ENCODE measurements around the gene CHRNA1. TPM values are rescaled to one million over a fixed set of nuclear protein-coding genes. Genes with fewer than 3 reads are reported as not detected.

Gene CHRNA1
- total and polyA plus RNA-seq, 9 of the 15 experiments (the other 6 are each of a cell fraction or from before 2014, with no cell fraction given) = not detected

DNA sequence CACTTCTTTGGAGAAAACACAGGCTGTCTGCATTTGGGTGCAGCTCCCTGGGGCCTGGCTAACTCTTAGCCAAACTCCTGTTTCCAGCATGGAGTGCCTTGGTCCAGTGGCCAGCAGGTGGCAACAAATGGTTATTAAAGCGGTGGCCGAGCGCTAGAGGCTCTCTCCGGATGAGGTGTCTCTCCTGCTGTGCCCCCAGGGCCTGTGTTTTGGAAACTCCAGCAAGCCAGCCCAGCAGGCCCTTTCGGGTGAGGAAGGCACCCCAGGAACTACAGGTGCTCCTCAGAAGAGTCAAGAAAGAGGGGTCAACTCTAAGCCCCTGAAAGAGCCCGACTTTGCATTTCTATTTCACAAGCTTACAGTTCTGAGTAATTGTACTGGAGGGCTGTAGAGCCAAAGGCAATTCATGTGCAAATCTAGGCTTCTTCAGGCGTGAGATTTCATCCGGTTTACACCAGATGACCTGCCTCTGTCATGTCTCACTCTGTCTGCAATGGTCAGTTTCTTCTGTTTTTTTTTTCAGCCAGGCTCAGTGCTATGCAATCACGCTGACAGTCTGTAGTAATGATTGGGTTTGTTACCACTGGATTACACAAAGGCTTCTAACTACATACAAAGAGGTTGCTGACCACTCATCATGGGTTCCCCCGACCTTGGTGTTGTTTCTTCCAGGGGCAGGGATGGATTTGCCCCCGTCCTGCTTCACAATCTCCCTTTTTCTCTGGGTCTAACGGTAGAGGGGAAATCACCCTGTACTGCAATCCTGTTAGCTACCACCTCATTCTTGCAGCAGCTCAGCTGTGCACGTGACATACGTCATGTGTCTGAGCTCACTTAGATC lies 7.6 kb upstream of the CHRNA1 start (continued):
- TF ChIP-seq, protein P1, sequence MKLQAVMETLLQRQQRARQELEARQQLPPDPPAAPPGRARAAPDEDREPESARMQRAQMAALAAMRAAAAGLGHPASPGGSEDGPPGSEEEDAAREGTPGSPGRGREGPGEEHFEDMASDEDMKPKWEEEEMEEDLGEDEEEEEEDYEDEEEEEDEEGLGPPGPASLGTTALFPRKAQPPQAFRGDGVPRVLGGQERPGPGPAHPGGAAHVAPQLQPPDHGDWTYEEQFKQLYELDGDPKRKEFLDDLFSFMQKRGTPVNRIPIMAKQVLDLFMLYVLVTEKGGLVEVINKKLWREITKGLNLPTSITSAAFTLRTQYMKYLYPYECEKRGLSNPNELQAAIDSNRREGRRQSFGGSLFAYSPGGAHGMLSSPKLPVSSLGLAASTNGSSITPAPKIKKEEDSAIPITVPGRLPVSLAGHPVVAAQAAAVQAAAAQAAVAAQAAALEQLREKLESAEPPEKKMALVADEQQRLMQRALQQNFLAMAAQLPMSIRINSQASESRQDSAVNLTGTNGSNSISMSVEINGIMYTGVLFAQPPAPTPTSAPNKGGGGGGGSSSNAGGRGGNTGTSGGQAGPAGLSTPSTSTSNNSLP (IDR thresholded peaks at IDR 0.05; ENCODE audit: borderline replicate concordance, low read depth, low read length) = no peak
- TF ChIP-seq PYGO2 (tag; IDR thresholded peaks at IDR 0.05) (no peak), RAD21 (CRISPR knock-in tag; conservative IDR thresholded peaks at IDR 0.05 in 1 of 2, IDR thresholded peaks at IDR 0.05 in 1 of 2) (peak; percentile 85 to 90), SREBF2 (CRISPR knock-in tag; IDR thresholded peaks at IDR 0.05) (no peak), NUFIP1 (IDR thresholded peaks at IDR 0.05; ENCODE audit: partially characterized antibody) (no peak), REST (IDR thresholded peaks at IDR 0.05; ENCODE audit: borderline replicate concordance) (peak; percentile 66; the same call in 1 of the 2 replicates), REST (CRISPR knock-in tag; IDR thresholded peaks at IDR 0.05; ENCODE audit: low read depth) (no peak), RBFOX2 (IDR thresholded peaks at IDR 0.05; ENCODE audit: low read depth, low read length) (no peak), CREM (IDR thresholded peaks at IDR 0.05; ENCODE audit: low read depth) (no peak), DEAF1 (CRISPR knock-in tag; IDR thresholded peaks at IDR 0.05) (peak; percentile 46; the same call in 1 of the 2 replicates), YY1 (IDR thresholded peaks at IDR 0.05; ENCODE audit: borderline replicate concordance in 1 of 3, control insufficient read depth in 1 of 3, extremely low read depth in 1 of 3, insufficient read depth in 3 of 3, insufficient read length in 1 of 3, insufficient replicate concordance in 2 of 3, low read depth in 1 of 3, low read length in 2 of 3) (peak in 1 of 3 experiments; percentile 53), USF1 (CRISPR knock-in tag; IDR thresholded peaks at IDR 0.05) (peak; percentile 53)

Data from K562 (cell line).